Lower leg skin (tissue), 3 donors: ENCODE measurements around the gene FAM151B.

Experiments used
- CTCF ChIP-seq, 3 donors: fragments of 450-650 bp; IDR thresholded peaks; one replicate each; pipeline ENCODE4 v1.5.1; 2016; ENCODE audit warnings: antibody characterized with exemption in 3 of 3, mild to moderate bottlenecking in 3 of 3, moderate library complexity in 2 of 3
- POLR2A ChIP-seq, 2 donors: fragments of 450-650 bp; IDR thresholded peaks; one replicate each; pipeline ENCODE4 v1.6.1; 2016 to 2017; ENCODE audit warnings: antibody characterized with exemption in 2 of 2, mild to moderate bottlenecking in 1 of 2, moderate library complexity in 1 of 2

- TF ChIP-seq POLR2A (IDR thresholded peaks at IDR 0.05) = no peak
- TF ChIP-seq CTCF (IDR thresholded peaks at IDR 0.05) = no peak
These were observed 19.8 kb downstream of the FAM151B start for GRCh38 chr5:80507663-80508062.
